ENCODE measurements around the gene SCN9A. TPM values are rescaled to one million over a fixed set of nuclear protein-coding genes. Genes with fewer than 3 reads are reported as not detected.
"Not testable (repeated sequence)": the region's sequence is repeated elsewhere in the genome, so short reads cannot be mapped to it uniquely, and the experiment has no call there.

SCN9A gene
- total RNA-seq, result under 1 TPM; 0.48 to 0.52 TPM

DNA sequence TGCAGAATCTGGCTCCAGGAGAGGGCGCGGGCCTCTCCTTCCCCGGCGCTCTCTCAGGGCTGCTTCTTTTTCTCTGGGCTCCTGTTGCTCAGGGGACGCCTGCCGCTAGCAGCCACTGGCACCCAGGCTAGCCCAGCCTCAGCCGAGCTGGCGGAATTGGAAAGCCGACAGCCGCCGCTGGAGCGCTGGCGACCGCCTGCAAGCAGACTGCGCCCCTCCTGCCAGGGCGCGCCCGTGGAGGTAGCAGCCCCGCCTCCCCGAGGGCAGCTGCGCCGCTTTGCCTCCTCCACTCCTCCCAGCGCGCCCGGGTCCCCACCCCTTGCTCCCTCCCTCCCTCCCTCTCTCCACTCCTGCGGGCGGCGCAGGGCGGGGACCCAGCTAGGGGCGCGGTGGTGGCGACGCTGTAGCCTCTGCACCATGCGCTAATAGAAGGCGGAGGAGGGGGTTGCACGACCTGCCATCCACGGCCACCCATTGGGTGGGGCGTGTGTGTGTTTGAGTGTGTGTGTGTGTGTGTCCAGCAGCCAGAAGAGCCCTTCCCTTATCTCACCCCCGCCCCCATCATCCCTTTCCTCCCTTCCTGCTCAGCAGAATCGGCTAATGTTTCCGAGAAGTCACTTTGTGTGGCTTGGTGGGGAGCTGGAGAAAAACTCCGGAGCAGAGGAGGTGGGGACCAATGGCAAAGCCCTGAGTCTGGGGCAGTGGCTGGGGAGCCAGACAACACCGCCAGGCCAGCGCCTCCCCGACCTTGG is at the start of gene SCN9A:
Gene SCN9A (minus strand): TSS at position 209 of the 752 bp plus-strand sequence. CDS start 64,188 bp downstream, outside the sequence.
- DNase-seq, result peak; percentile 52
- Mint-ChIP-seq H3K9me3 (no peaks in the 10 kb centered on the region), H3K27me3 (peaks cover 45% of the 10 kb centered on the region), H3K27ac (no peak within 1 kb of the TSS), H3K4me1 (peaks cover 22% of the 10 kb centered on the region), H3K4me3 (peak within 1 kb of the TSS; percentile 72), H3K36me3 (ENCODE audit: low read depth) (no peaks in the 10 kb centered on the region)
- CTCF ChIA-PET, result interaction anchor here (0.6 kb wide), 1 partner anchor 799 kb away, joined by 3 read pairs; no protein-coding TSS in a partner anchor
- POLR2A ChIA-PET, result no interaction called here

DNA sequence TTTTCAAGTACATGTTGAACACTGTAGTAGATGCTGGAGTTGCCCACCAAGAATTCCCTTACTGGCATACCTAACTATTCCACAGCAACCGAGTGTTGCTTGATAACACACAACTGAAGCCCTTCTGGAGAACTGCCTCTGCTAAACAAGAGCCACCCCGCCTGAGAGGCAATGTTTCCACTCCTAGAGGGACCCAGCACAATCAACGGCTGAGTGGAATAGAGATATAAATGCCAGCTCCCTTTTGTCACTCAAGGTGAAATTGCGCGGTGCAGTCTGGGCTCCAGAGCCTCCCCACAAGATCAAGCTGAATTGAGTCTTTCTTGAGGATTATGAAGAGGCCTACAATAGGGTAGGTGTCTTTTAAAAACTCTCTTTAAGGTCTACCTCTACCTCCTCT is 49.1 kb upstream of the SCN9A start:
- no peak overlapping the region for H3K27ac Mint-ChIP-seq
- no peaks in the 10 kb centered on the region for H3K27me3 Mint-ChIP-seq
- DNase-seq, result no peak
- no peaks in the 10 kb centered on the region for H3K4me1 Mint-ChIP-seq
- no peaks in the 10 kb centered on the region for H3K36me3 Mint-ChIP-seq (ENCODE audit: low read depth)
- H3K9me3 Mint-ChIP-seq, result no peaks in the 10 kb centered on the region
- ChIA-PET POLR2A (no interaction called here), CTCF (no interaction called here)
- no peak overlapping the region for H3K4me3 Mint-ChIP-seq

DNA sequence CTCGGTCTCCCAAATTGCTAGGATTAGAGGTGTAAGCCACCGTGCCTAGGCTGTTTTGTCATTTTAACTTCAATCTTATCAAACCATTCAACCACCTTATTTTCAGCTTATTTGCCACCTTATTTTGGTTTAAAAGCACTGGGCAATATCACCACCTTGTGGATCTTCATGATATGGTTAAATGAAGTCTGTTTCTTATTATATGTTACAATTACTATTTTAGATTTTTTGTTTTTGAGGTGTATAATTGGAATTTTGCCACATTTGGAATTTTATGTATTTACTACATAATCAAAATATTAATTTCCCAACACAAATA is 43.8 kb upstream of the SCN9A start:
- Mint-ChIP-seq H3K27me3 (no peaks in the 10 kb centered on the region), H3K4me3 (no peak overlapping the region), H3K4me1 (no peaks in the 10 kb centered on the region), H3K9me3 (no peaks in the 10 kb centered on the region), H3K27ac (no peak overlapping the region), H3K36me3 (ENCODE audit: low read depth) (no peaks in the 10 kb centered on the region)
- ChIA-PET CTCF (no interaction called here), POLR2A (no interaction called here)
- no peak for DNase-seq

DNA sequence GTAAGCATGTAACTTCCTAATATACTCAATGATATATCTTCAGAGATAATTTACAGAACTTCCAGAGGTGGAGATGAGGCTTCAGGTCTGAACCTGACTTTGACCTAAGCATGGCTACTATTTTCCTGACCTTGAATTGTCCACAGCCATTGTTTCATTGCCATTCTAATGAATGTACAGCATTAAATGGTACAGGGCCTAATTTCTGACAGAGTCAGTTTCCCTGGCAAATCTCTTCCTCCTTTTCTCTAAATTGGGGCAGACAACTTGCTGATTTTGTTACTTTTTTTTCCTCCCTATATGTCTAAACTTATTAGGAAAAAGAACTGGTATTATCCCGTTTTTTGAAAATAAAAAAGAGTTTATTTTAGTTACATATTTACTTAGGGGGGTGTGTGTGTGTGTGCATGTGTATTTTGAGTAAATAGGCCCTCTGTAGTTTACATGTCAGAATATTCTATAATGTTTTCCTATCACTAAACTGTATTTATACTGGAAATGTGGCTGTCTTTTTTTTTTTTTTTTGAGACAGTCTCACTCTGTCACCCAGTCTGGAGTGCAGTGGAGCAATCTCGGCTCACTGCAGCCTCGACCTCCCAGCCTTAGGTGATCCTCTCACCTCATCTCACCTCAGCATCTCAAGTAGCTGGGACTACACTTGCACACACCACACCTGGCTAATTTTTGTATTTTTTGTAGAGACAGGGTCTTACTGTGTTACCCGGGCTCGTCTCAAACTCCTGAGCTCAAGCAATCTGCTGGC is 43.3 kb upstream of the SCN9A start:
- ChIA-PET POLR2A (no interaction called here), CTCF (no interaction called here)
- no peak for DNase-seq
- H3K27ac Mint-ChIP-seq, result no peak overlapping the region
- H3K4me3 Mint-ChIP-seq, result no peak overlapping the region
- no peaks in the 10 kb centered on the region for H3K4me1 Mint-ChIP-seq
- H3K9me3 Mint-ChIP-seq, result no peaks in the 10 kb centered on the region
- no peaks in the 10 kb centered on the region for H3K36me3 Mint-ChIP-seq (ENCODE audit: low read depth)
- H3K27me3 Mint-ChIP-seq, result no peaks in the 10 kb centered on the region

DNA sequence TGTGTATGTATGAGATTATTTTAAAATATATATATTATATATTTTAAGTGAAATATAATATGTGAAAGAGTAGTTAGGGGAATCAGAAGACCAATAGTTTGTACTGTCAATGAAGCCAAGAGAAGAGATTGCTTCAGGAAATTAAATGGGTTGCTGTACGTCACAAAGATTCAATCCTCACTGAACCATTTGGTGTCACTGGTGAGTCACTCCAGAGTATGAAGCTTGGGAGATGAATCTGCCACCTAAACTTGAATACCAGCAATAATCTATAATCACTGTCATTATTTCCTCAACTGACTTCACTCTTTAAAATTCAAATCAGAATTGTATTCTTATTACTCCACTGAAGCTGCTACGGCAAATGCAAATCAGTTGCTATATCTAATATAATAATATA is 41.9 kb upstream of the SCN9A start:
- CTCF ChIA-PET, result no interaction called here
- H3K4me3 Mint-ChIP-seq, result no peak overlapping the region
- H3K27ac Mint-ChIP-seq, result no peak overlapping the region
- H3K36me3 Mint-ChIP-seq (ENCODE audit: low read depth), result no peaks in the 10 kb centered on the region
- DNase-seq, result no peak
- H3K9me3 Mint-ChIP-seq, result no peaks in the 10 kb centered on the region
- POLR2A ChIA-PET, result no interaction called here
- no peaks in the 10 kb centered on the region for H3K27me3 Mint-ChIP-seq
- no peaks in the 10 kb centered on the region for H3K4me1 Mint-ChIP-seq

DNA sequence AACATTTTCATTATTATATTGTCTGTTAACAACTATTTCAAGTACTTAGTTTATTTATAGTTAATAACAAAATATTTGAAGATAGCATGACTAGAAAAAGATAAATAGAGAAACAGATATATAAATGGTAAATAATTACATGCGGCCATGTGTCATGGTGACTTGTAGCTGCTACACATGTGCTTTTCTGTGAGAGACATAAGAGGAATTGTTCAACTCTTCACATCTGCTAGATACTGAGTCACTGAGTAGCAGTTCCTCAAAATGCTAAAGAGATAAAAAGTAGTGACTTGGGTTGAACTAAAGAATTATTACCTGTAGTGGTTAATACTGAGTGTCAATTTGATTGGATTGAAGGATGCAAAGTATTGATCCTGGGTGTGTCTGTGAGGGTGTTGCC is 37.5 kb upstream of the SCN9A start:
- no peak overlapping the region for H3K4me3 Mint-ChIP-seq
- no peaks in the 10 kb centered on the region for H3K4me1 Mint-ChIP-seq
- ChIA-PET POLR2A (no interaction called here), CTCF (interaction anchor here (0.5 kb wide), 1 partner anchor 345 kb away, joined by 3 read pairs; no protein-coding TSS in a partner anchor)
- H3K27me3 Mint-ChIP-seq, result peaks cover 2% of the 10 kb centered on the region
- no peaks in the 10 kb centered on the region for H3K36me3 Mint-ChIP-seq (ENCODE audit: low read depth)
- no peak for DNase-seq
- no peak overlapping the region for H3K27ac Mint-ChIP-seq
- H3K9me3 Mint-ChIP-seq, result no peaks in the 10 kb centered on the region

DNA sequence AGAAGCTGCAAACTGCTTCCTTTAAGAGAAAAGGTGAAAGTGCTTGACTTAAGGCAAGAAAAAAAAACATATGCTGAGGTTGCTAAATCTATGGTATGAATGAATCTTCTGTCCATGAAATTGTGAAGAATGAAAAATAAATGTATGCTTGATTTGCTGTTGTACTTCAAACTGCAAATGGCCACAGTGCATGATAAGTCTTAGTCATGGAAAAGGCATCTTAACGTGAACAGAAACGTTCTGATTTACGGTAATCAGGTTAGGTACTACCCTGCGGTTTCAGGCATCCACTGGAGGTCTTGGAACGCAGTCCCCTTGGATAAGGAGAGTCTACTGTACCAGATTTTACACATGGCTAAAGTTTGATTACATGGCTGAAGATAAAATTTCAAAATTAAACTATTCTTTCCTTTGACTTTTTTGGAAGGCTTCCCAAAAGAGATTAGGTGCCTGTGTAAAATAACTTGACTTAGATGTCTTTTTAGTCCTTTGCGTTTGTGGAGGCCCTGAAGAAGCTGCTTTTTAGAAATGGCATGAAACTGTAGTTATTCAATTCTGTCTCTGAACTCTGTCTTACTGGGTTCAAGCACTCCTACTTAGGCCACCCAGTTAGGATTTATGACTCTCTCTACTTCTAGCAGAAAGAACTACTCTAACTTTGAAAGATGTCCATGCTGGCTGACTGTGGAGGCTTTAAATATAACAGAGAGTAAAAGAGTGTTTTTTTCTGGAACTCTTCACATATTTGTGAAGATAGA is 35.9 kb upstream of the SCN9A start:
- CTCF ChIA-PET, result no interaction called here
- no peak for DNase-seq
- H3K4me1 Mint-ChIP-seq, result no peaks in the 10 kb centered on the region
- no peak overlapping the region for H3K4me3 Mint-ChIP-seq
- POLR2A ChIA-PET, result no interaction called here
- peaks cover 5% of the 10 kb centered on the region for H3K27me3 Mint-ChIP-seq
- no peak overlapping the region for H3K27ac Mint-ChIP-seq
- no peaks in the 10 kb centered on the region for H3K36me3 Mint-ChIP-seq (ENCODE audit: low read depth)
- no peaks in the 10 kb centered on the region for H3K9me3 Mint-ChIP-seq

DNA sequence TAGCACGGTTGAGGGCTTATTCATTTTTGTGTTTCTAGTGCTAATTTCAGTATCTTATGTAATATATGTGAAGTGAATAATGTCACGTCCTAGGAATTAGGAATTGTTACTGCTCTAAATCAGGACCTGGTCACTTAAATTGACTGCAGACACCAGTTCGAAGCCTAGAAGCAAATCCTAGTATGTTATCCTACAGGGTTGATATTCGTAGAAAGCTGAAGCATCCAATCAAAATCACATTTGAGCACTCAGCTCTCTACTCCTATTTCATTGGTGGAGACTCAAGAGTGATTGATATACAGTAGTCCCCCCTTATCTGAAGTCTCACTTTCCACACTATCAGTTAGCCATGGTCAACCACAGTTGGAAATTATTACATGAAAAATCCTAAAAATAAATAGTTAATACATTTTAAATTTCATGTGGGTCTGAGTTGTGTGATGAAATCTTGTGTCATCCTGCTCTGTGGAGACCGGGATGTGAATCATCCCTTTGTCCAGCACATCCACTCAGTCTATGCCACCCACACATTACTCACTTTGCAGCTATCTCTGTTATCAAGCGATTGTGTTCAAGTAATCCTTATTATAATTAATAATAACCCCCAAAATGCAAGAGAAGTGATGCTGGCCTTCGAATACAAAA is 35.2 kb upstream of the SCN9A start:
- H3K9me3 Mint-ChIP-seq, result no peaks in the 10 kb centered on the region
- H3K4me3 Mint-ChIP-seq, result no peak overlapping the region
- H3K27me3 Mint-ChIP-seq, result peaks cover 5% of the 10 kb centered on the region
- CTCF ChIA-PET, result no interaction called here
- POLR2A ChIA-PET, result no interaction called here
- H3K4me1 Mint-ChIP-seq, result no peaks in the 10 kb centered on the region
- H3K36me3 Mint-ChIP-seq (ENCODE audit: low read depth), result no peaks in the 10 kb centered on the region
- DNase-seq, result no peak
- H3K27ac Mint-ChIP-seq, result no peak overlapping the region

DNA sequence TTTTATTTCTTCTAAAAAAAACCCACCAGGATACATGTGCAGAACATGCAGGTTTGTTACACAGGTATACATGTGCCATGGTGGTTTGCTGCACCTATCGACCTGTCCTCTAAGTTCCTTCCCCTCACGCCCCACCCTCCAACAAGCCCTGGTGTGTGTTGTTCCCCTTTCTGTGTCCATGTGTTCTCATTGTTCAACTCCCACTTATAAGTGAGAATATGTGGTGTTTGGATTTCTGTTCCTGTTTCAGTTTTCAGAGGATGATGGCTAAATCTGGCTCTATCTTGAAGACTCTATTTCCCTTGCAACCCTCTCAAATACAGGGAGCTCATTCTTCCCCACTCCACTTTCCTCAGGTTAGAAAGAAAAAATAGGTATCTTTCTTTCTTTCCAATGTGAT is 32.0 kb upstream of the SCN9A start:
- POLR2A ChIA-PET; H3K27me3 Mint-ChIP-seq; H3K36me3 Mint-ChIP-seq (ENCODE audit: low read depth); H3K27ac Mint-ChIP-seq; DNase-seq; H3K9me3 Mint-ChIP-seq; H3K4me1 Mint-ChIP-seq; CTCF ChIA-PET; H3K4me3 Mint-ChIP-seq: not testable (repeated sequence)

DNA sequence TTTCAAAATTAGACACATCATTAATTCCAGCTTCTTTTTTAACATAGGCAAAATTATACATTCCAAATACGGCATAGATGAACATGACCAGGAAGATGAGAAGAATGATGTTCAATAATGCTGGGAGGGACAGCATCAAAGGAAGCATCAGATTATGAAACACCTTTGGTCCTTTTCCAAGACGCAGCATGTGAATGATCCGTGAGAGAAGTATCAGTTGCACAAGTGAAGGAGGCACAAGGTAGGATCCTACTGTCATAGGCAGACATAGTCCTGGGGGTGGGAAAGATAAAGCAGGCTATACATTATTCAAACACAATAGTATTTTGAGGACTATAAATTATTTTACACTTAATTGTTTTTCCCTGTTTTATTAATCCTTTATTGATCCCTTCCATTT is 30.6 kb upstream of the SCN9A start:
- H3K36me3 Mint-ChIP-seq (ENCODE audit: low read depth), result no peaks in the 10 kb centered on the region
- DNase-seq, result no peak
- H3K27ac Mint-ChIP-seq, result no peak overlapping the region
- H3K9me3 Mint-ChIP-seq, result no peaks in the 10 kb centered on the region
- POLR2A ChIA-PET, result no interaction called here
- CTCF ChIA-PET, result no interaction called here
- H3K4me3 Mint-ChIP-seq, result no peak overlapping the region
- H3K27me3 Mint-ChIP-seq, result peaks cover 5% of the 10 kb centered on the region
- H3K4me1 Mint-ChIP-seq, result no peaks in the 10 kb centered on the region

DNA sequence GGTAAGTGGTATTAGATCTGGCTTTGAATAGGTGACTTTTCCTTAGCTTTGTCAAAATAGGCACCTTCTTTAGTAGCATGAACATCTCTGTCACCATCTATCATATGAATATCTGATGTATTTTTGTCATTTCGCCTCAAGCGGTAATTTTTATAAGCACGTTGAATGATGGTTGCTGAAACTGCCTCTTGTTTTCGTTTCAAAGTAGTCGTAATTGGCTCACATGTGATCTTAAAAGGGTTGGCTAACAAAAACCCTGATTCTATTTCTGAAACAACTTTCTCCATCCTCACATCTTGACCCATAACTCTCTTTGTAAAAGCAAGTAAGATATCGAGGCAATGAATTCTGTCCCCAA is 29.8 kb upstream of the SCN9A start:
- CTCF ChIA-PET, result no interaction called here
- Mint-ChIP-seq H3K4me3 (no peak overlapping the region), H3K9me3 (no peaks in the 10 kb centered on the region), H3K36me3 (ENCODE audit: low read depth) (no peaks in the 10 kb centered on the region), H3K27ac (no peak overlapping the region), H3K27me3 (peaks cover 5% of the 10 kb centered on the region), H3K4me1 (no peaks in the 10 kb centered on the region)
- POLR2A ChIA-PET, result no interaction called here
- DNase-seq, result no peak

DNA sequence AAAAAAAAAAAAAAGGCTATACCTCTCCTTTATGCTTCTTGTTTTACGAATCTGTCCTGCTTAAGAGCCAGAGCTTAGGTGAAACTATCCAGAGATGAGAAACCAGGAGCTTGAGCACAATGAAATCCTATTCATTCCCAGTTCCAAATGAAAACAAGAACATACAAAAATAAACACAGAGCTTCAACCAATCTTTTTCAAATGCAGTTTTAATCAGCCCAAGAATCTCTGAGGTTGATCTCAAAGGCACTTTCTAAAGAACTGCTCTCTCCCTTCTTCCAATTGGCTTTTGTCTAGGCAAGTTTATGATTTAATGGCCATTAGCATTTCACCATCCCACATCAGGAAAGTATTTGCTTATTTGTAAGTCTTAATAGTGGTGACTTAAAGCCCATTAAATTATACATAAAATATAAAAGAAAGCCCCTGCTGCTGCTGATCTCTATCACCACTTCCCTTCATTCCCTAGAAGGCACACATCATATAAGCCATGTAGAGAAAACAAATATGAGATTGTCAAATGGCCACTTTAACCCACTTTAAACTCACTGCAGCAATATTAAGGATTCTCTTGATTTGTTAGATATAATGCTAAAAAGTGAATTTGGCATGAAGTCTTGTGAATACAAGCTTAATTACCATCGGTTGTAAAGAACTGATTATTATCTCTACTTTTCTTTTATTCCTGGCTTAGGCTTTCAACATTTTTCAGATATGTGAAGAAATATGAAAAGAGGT is 29.3 kb upstream of the SCN9A start:
- CTCF ChIA-PET, result no interaction called here
- Mint-ChIP-seq H3K27ac (no peak overlapping the region), H3K4me3 (no peak overlapping the region), H3K4me1 (no peaks in the 10 kb centered on the region), H3K9me3 (no peaks in the 10 kb centered on the region), H3K36me3 (ENCODE audit: low read depth) (no peaks in the 10 kb centered on the region), H3K27me3 (peaks cover 5% of the 10 kb centered on the region)
- POLR2A ChIA-PET, result no interaction called here
- no peak for DNase-seq

DNA sequence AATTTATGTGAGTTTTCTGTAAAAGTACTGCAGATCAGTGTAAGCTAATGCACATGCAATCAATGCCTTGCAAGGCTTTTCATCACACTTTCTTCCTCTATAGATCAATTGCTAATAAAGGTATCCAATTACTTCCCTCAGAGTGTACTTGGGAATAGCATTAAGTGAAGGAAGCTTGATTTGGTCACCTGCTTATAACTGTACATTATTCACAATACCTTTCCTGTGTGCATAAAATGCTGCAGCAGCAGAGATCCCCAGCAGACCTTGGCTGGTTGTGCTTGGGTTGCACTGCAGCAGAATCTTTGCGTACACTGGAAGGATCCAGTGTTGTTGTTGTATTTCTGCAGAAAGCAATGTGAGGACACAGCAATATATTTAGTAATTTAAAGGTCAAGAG is 18.5 kb upstream of the SCN9A start:
- CTCF ChIA-PET, result no interaction called here
- no peaks in the 10 kb centered on the region for H3K4me1 Mint-ChIP-seq
- H3K9me3 Mint-ChIP-seq, result no peaks in the 10 kb centered on the region
- no peaks in the 10 kb centered on the region for H3K27me3 Mint-ChIP-seq
- H3K36me3 Mint-ChIP-seq (ENCODE audit: low read depth), result no peaks in the 10 kb centered on the region
- POLR2A ChIA-PET, result no interaction called here
- no peak overlapping the region for H3K27ac Mint-ChIP-seq
- DNase-seq, result no peak
- H3K4me3 Mint-ChIP-seq, result no peak overlapping the region
